ENCODE results near the gene TSHZ2. TPM values are rescaled to one million over a fixed set of nuclear protein-coding genes. Genes with fewer than 3 reads are reported as not detected.

TSHZ2 gene
- total RNA-seq, 4 donors from 2014 or later = 10.3 to 15.0 (median 12.9) TPM

DNA sequence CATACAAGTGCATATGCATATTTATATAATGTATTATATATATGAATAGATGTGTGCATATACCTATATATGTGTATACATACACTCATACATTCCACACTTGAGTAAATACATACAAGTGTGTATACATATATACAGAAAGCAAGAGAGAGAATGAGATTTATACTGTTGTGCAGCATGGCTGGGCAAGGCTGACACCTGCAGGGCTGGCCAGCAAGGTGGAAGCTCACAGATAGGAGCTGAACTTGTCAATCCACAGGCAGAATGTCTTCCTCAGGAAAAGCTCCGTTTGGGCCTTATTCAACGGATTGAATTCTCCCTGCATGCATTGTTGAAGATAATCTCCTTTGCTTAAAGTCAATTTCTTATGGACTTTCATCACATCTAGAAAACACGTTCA lies 364.7 kb downstream of the TSHZ2 start:
- WGBS = 82% methylated on average over 3 of the region's 3 CpGs
- no peak for TF ChIP-seq POLR2AphosphoS5 (IDR thresholded peaks at IDR 0.05)
- TF ChIP-seq, protein P1, sequence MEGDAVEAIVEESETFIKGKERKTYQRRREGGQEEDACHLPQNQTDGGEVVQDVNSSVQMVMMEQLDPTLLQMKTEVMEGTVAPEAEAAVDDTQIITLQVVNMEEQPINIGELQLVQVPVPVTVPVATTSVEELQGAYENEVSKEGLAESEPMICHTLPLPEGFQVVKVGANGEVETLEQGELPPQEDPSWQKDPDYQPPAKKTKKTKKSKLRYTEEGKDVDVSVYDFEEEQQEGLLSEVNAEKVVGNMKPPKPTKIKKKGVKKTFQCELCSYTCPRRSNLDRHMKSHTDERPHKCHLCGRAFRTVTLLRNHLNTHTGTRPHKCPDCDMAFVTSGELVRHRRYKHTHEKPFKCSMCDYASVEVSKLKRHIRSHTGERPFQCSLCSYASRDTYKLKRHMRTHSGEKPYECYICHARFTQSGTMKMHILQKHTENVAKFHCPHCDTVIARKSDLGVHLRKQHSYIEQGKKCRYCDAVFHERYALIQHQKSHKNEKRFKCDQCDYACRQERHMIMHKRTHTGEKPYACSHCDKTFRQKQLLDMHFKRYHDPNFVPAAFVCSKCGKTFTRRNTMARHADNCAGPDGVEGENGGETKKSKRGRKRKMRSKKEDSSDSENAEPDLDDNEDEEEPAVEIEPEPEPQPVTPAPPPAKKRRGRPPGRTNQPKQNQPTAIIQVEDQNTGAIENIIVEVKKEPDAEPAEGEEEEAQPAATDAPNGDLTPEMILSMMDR (IDR thresholded peaks at IDR 0.05) = no peak
- no peak for TF ChIP-seq EP300 (IDR thresholded peaks at IDR 0.05)
- no peak for TF ChIP-seq POLR2A (IDR thresholded peaks at IDR 0.05; ENCODE audit: low read depth)
- peaks cover 0 to 7% (median 0%) of the 10 kb centered on the region in 4 donors for H3K27me3 ChIP-seq

DNA sequence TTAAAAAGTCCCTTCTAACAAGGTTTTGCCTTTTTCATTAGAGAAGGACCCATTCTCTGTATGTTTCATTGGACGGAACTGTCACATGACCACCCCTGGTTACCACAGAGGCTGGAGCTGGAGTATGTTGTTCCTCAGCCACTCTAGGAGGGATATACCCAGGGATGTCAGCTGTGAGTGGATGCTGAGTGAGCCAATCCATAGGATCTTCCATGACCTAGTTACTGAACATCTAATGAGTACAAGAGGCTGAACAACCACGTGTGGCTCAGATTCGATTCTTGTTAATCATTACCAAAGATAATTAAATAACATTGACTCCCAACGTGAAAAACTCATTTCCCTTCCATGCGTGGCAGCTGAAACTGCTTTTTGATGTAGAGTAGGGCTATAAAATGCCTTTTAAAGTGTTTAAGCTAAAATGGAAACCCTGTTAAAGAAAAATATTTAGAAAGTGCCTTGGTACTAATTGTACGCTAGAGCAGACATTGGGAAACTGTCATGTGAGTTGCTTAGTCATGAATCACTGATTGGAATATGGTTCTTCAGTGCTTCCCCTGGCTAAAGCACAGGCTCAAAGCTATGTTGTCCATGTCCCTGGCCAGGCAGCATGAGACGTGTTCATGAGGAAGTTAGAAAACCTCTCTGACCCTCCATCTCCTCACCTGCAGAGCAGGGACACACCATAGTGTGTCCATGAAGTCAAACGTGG lies 365.4 kb downstream of the TSHZ2 start:
- intact Hi-C loops (cut with DNase I) = no loop called here
- H3K27ac ChIP-seq (replicated peaks in 1 of 4) = no peak overlapping the region
- H3K4me3 ChIP-seq = no peak overlapping the region
- DNase-seq (ENCODE audit: extremely low spot score) = no peak
- H3K9me3 ChIP-seq = no peaks in the 10 kb centered on the region
- peaks cover 0 to 3% (median 0%) of the 10 kb centered on the region in 4 donors for H3K4me1 ChIP-seq
- TF ChIP-seq EP300 (IDR thresholded peaks at IDR 0.05) (no peak), POLR2A (IDR thresholded peaks at IDR 0.05; ENCODE audit: low read depth) (no peak), POLR2AphosphoS5 (IDR thresholded peaks at IDR 0.05) (no peak)
- TF ChIP-seq, protein P1 (IDR thresholded peaks at IDR 0.05) = no peak
- 76% methylated on average over 8 of the region's 8 CpGs for WGBS
- H3K27me3 ChIP-seq = peaks cover 0 to under 1% (median 0%) of the 10 kb centered on the region in 4 donors
- H3K36me3 ChIP-seq = no peaks in the 10 kb centered on the region

More for the DNA sequence above, 364.7 kb downstream of the TSHZ2 start:
- Histone ChIP-seq H3K36me3 (no peaks in the 10 kb centered on the region), H3K27ac (replicated peaks in 1 of 4) (no peak overlapping the region), H3K4me3 (no peak overlapping the region), H3K9me3 (no peaks in the 10 kb centered on the region), H3K4me1 (peaks cover 0 to 3% (median 0%) of the 10 kb centered on the region in 4 donors)
- no peak for DNase-seq (ENCODE audit: extremely low spot score)
- intact Hi-C loops (cut with DNase I) = no loop called here

DNA sequence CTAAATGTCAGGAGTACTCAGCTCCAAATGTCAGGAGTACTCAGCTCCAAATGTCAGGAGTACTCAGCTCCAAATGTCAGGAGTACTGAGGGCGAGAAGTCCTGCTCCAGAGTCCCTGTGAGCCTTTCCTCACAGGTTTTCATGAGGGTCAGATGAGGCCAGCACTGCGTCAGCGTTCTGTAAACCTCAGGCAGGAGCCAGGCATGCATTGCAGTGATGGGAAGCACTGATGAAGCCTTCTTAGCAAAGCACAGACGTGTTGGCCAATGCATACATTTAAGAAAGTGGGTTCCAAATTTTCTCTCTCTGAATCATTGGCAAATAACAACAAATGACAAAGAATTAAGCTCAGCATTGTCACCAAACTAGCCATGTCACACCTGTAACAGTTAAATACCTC lies 366.6 kb downstream of the TSHZ2 start:
- no peaks in the 10 kb centered on the region for H3K9me3 ChIP-seq
- intact Hi-C loops (cut with DNase I) = no loop called here
- H3K27ac ChIP-seq (replicated peaks in 1 of 4) = no peak overlapping the region
- H3K4me3 ChIP-seq = no peak overlapping the region
- 82% methylated on average over 4 of the region's 4 CpGs for WGBS
- no peaks in the 10 kb centered on the region for H3K36me3 ChIP-seq
- H3K27me3 ChIP-seq = no peaks in the 10 kb centered on the region
- DNase-seq (ENCODE audit: extremely low spot score) = no peak
- peaks cover 0 to 3% (median 0%) of the 10 kb centered on the region in 4 donors for H3K4me1 ChIP-seq
- TF ChIP-seq POLR2A (IDR thresholded peaks at IDR 0.05; ENCODE audit: low read depth) = no peak
- TF ChIP-seq, protein P1 (IDR thresholded peaks at IDR 0.05) = no peak
- no peak for TF ChIP-seq EP300 (IDR thresholded peaks at IDR 0.05)
- TF ChIP-seq POLR2AphosphoS5 (IDR thresholded peaks at IDR 0.05) = no peak

DNA sequence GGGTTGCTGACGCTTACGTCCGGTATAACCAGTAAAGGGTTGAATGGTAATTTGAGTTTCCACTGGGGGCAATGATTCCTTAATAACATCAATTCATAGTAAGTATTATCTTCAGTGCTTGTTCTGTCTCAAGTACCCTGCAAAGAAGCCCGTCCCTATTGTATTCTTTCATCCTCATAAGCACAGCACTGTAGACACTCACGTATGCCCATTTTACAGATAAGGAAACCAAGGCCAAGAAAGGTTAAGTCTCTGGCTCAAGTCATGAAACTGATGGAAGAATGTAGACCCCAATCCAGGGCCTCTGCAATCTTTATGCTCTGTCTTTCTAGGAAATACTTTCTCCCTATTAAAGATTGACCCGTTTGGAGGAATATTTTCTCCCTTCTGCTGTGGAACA lies 370.3 kb downstream of the TSHZ2 start:
- Histone ChIP-seq H3K4me3 (no peak overlapping the region), H3K9me3 (no peaks in the 10 kb centered on the region), H3K4me1 (no peaks in the 10 kb centered on the region), H3K36me3 (no peaks in the 10 kb centered on the region), H3K27ac (replicated peaks in 1 of 4) (no peak overlapping the region), H3K27me3 (no peaks in the 10 kb centered on the region)
- WGBS = 85% methylated on average over 6 of the region's 6 CpGs
- intact Hi-C loops (cut with DNase I) = no loop called here
- TF ChIP-seq POLR2AphosphoS5 (IDR thresholded peaks at IDR 0.05) = no peak
- no peak for TF ChIP-seq POLR2A (IDR thresholded peaks at IDR 0.05; ENCODE audit: low read depth)
- TF ChIP-seq, protein P1 (IDR thresholded peaks at IDR 0.05) = no peak
- TF ChIP-seq EP300 (IDR thresholded peaks at IDR 0.05) = no peak
- no peak for DNase-seq (ENCODE audit: extremely low spot score)

All from esophagus muscularis mucosa (tissue), 4 donors.